ENCODE measurements around the gene CTAGE6.
"Not testable (repeated sequence)": the region's sequence is repeated elsewhere in the genome, so short reads cannot be mapped to it uniquely, and the experiment has no call there.

CTAGE6 gene

DNA sequence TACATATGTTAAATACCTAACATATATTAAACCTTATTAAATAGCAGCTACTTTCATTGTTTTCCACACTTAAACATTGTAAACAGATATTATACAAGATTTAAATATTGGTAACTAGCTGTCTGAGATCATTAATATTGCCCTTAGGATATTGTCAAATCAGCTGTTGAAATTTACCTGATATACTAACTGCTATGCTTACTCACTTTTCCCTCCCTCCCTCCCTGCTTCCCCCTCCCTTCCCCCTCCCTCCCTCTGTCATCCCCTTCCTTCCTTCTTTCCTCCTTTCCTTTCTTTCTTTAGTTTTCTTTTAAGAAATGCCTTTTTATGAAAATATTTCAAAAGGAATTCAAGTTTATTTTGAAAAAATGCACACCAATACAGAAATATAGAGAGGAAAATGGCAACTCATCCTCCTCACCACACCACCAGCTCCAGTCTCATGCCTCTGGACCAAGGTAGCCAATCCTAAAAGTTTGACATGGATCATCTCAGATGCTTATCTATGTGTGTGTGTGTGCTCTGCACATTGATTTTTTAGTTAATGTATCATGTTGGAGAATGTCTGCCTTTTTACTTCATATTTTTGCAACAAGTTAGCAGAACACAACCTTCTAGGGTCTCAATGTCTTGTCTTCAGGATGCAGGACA is 41.8 kb downstream of the CTAGE6 start:
- not testable (repeated sequence) for DNase-seq

DNA sequence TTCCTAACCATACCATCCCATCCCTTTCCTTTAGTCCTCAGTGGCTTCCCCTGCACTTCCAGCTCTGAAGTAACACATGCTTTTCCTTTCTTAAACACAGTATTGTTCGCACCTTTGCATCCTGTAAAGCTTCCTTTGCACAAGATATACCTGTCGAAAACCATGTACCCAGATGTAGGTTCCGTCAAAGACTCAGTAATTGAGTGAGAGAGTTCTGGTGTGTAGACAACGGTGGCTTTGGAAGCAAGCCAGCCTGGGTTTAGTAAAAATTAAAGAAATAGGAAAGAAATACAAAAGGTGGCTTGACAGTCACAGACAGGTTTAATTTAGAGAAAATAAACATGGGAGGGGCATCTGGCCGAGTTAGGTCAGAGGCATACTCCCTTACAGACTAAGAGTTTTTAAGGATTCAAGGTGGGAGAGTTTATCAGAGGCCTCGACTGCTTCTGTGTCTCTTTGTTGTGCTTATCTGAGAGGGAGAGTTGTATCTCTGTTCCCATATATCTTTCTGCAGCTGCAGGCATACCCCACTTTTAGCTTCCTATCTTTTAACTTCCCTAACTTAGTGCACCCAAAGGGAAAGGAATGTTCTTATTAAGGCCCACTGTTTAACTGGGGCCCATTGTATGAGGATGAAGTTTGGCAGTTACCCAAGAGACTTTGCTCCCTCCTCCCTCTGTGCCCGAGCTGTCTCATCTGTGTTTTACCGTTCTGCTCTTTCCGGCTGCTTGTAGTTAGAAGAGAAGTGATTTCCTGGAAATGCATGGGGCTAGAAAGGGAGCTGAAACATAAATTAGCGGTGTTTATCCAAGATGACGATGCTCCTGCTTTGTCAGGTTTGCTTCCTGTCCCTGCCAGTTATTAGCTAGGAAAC is 42.7 kb downstream of the CTAGE6 start:
- DNase-seq, result not testable (repeated sequence)

DNA sequence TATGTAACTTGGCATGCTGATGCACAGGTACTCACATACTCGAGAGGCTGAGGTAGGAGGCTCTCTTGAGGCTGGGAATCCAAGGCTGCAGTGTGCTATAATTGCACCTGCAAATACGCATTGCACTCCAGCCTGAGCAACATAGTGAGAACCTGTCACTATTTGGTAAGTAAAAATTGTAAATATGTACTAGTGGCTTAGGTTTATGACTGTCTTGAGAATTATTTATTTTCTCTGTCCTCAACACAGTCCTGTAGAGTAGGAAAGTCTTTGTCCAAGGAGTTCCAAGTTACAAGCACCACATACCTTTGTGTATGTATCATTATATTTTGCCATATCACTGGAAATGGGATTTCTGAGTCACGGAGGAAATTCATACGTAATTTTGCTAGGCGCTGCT is 45.1 kb downstream of the CTAGE6 start:
- DNase-seq, result not testable (repeated sequence)

DNA sequence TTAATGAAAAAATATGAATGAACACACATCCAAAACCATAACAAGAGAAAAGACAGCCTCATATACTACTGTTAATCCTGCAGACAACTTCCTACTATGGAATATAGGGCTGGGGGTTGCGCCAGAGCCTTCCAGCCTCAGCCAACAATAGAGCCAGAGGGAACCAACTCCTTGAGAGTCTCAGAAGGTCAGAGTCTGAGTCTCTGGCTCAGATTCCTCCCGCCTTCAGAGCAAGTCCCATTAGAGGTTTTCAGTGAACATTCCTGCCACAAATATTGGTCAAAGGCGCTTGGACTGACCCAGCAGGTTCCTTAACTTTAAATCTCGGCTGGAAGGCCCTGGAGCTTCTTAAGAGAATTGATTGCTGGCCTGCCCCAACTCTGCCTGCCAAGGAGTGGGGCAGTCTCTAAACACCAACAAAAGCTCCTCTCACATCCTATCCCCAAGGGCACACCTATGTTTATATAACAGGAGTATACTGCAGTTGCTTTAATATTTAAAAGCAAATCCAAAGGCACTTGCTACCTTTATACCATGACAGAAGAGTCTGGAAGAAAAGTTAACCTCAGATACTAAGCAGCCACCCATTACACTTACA is 45.7 kb downstream of the CTAGE6 start:
- not testable (repeated sequence) for DNase-seq

DNA sequence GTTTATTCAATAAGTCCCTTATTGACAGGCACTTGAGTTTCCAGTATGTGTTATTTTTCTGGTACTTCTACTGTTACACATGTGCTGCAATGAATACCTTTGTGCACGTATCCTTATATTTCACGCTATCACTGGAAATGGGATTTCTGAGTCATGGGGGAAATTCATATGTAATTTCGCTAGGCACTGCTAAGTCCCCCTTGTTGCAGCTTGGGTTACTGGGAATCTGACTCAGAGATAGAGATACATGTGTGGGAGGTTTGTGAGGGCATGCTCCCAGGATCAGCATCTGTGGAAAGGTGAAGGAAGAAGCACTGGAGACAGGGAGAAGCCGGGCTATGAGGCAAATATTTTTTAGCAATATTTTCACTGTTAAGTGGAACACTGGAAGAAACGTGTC is 47.6 kb downstream of the CTAGE6 start:
- not testable (repeated sequence) for DNase-seq

All from eye (tissue), 1 donor.